SU-DHL-6 (cell line): Measurements from ENCODE around the gene UQCRC2.

Experiments used
- H2AFZ ChIP-seq: fragments of 200-600 bp; sonication (generic); 2 replicates; pipeline ENCODE4 v1.6.1; 2014; ENCODE audit warnings: low read depth, mild to moderate bottlenecking, moderate library complexity, mixed read lengths, antibody characterized with exemption, low read length; ENCODE audit not compliant: severe bottlenecking
- H3F3A ChIP-seq: fragments of 200-600 bp; shearing (Covaris generic); 2 replicates; pipeline ENCODE4 v1.6.0; 2016; ENCODE audit warnings: antibody characterized with exemption, mild to moderate bottlenecking; ENCODE audit not compliant: insufficient read depth
- H3K27ac ChIP-seq: fragments of 200-600 bp; sonication (generic); 2 replicates; pipeline ENCODE4 v1.5.1; 2016; ENCODE audit warnings: low read depth, mild to moderate bottlenecking, low read length, moderate library complexity, mixed read lengths
- H3K27me3 ChIP-seq: fragments of 200-600 bp; sonication (generic), shearing (Covaris generic); 2 replicates; pipeline ENCODE4 v1.6.0; 2014; ENCODE audit warnings: mild to moderate bottlenecking, low read length
- H3K36me3 ChIP-seq: fragments of 200-600 bp; sonication (generic); 2 replicates; pipeline ENCODE4 v1.6.1; 2014; ENCODE audit warnings: mild to moderate bottlenecking, low read length, mixed read lengths
- H3K4me2 ChIP-seq: fragments of 300-600, 200-600 bp; shearing (Covaris generic), sonication (generic); 2 replicates; pipeline ENCODE4 v1.6.0; 2014; ENCODE audit warnings: low read length, low read depth, mild to moderate bottlenecking; ENCODE audit not compliant: poor library complexity, severe bottlenecking
- H3K4me3 ChIP-seq: fragments of 200-600 bp; sonication (generic); 2 replicates; pipeline ENCODE4 v1.5.1; 2014; ENCODE audit warnings: antibody characterized with exemption, low read length, mild to moderate bottlenecking, mixed read lengths; ENCODE audit not compliant: insufficient read depth, poor library complexity, severe bottlenecking
- H3K79me2 ChIP-seq: fragments of 200-600 bp; sonication (generic); 2 replicates; pipeline ENCODE4 v1.6.1; 2014; ENCODE audit warnings: mild to moderate bottlenecking, low read length, moderate library complexity; ENCODE audit not compliant: insufficient read depth
- H3K9ac ChIP-seq: fragments of 200-600 bp; sonication (generic); 2 replicates; pipeline ENCODE4 v1.7.0; 2014; ENCODE audit warnings: mild to moderate bottlenecking, low read length
- H3K9me2 ChIP-seq: fragments of 200-600 bp; sonication (generic); replicated peaks from 2 replicates; pipeline ENCODE4 v1.6.1; 2014; ENCODE audit warnings: low read length; ENCODE audit not compliant: insufficient read depth
- H3K9me3 ChIP-seq: fragments of 200-600 bp; sonication (generic); 2 replicates; pipeline ENCODE4 v1.6.1; 2014; ENCODE audit warnings: low read length, mixed read lengths; ENCODE audit not compliant: insufficient read depth
- H4K20me1 ChIP-seq: fragments of 200-600 bp; sonication (generic); 2 replicates; pipeline ENCODE4 v1.6.1; 2014; ENCODE audit warnings: low read depth, mild to moderate bottlenecking, antibody characterized with exemption, low read length, moderate library complexity, mixed read lengths
- CTCF ChIP-seq: fragments of 200-600 bp; sonication (generic); IDR thresholded peaks from one replicate; pipeline ENCODE4 v1.5.1; 2017; ENCODE audit warnings: antibody characterized with exemption, mild to moderate bottlenecking, low read length, moderate library complexity; ENCODE audit not compliant: insufficient read depth, poor library complexity, severe bottlenecking
- EZH2phosphoT487 ChIP-seq: fragments of 200-600 bp; sonication (generic), shearing (Covaris generic); conservative IDR thresholded peaks from 2 replicates; pipeline ENCODE4 v1.6.1; 2018; ENCODE audit warnings: mild to moderate bottlenecking, antibody characterized with exemption, low read length, moderate library complexity, mixed read lengths

The UQCRC2 gene

DNA sequence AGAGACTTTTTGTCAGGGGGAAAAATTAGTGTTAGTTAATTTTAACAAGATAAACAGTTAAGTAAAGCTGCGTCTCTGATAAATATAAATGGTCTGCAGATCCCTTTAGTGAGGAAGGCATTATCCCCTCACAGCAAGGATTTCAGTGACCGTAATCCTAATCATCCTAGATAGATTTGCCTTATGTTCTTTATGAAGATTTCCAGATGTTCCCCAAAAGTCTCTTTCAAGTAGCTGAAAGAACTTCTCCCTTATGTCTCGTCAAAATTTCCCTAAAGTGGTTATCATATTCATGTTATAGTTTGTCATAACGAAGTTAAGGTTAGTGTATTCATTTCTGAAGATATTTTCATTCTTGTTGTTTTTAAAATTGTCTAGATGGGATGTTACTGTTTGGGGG, 60.3 kb downstream of the UQCRC2 start:
- Histone ChIP-seq H2AFZ (no peak overlapping the region), H3K27me3 (no peaks in the 10 kb centered on the region), H3K27ac (no peak overlapping the region), H4K20me1 (peaks cover 22% of the 10 kb centered on the region; the same call in 1 of the 2 replicates), H3K36me3 (no peaks in the 10 kb centered on the region), H3K9me2 (no peaks in the 10 kb centered on the region), H3K4me2 (no peak overlapping the region), H3K4me3 (no peak overlapping the region), H3K9me3 (no peaks in the 10 kb centered on the region), H3K9ac (no peak overlapping the region), H3K79me2 (peaks cover 12% of the 10 kb centered on the region), H3F3A (no peaks in the 10 kb centered on the region; the same call in 1 of the 2 replicates)
- TF ChIP-seq CTCF (no peak), EZH2phosphoT487 (no peak)

- H4K20me1 ChIP-seq: peaks cover 24% of the 10 kb centered on the region; the same call in 1 of the 2 replicates
- H3K79me2 ChIP-seq: peaks cover 4% of the 10 kb centered on the region; the same call in 1 of the 2 replicates
- no peak overlapping the region for H3K4me2 ChIP-seq
Observed at GRCh38 chr16:22014271-22014873, 61.2 kb downstream of the UQCRC2 start.

GRCh38 chr16:22016927-22017326, 63.8 kb downstream of the UQCRC2 start:
- Histone ChIP-seq H3K36me3 (no peaks in the 10 kb centered on the region), H3K27ac (no peak overlapping the region), H3K9ac (no peak overlapping the region), H3K4me2 (no peak overlapping the region), H3K27me3 (no peaks in the 10 kb centered on the region), H3K4me3 (no peak overlapping the region), H3K79me2 (peaks cover 4% of the 10 kb centered on the region; the same call in 1 of the 2 replicates), H2AFZ (no peak overlapping the region), H3K9me3 (no peaks in the 10 kb centered on the region), H3K9me2 (no peaks in the 10 kb centered on the region), H4K20me1 (peaks cover 24% of the 10 kb centered on the region; the same call in 1 of the 2 replicates), H3F3A (no peaks in the 10 kb centered on the region; the same call in 1 of the 2 replicates)
- TF ChIP-seq EZH2phosphoT487 (no peak), CTCF (no peak)

More at GRCh38 chr16:22014271-22014873, 61.2 kb downstream of the UQCRC2 start:
- Histone ChIP-seq H3K27me3 (no peaks in the 10 kb centered on the region), H3K4me3 (no peak overlapping the region), H3K36me3 (no peaks in the 10 kb centered on the region), H3F3A (no peaks in the 10 kb centered on the region; the same call in 1 of the 2 replicates), H3K9me2 (no peaks in the 10 kb centered on the region), H2AFZ (no peak overlapping the region), H3K9me3 (no peaks in the 10 kb centered on the region), H3K27ac (no peak overlapping the region), H3K9ac (no peak overlapping the region)
- TF ChIP-seq EZH2phosphoT487: no peak
- TF ChIP-seq CTCF: no peak
